G401 (cell line): ENCODE results near the gene SND1. TPM values are rescaled to one million over a fixed set of nuclear protein-coding genes. Genes with fewer than 3 reads are reported as not detected.

Experiments used
- DNase-seq: peaks from one replicate; pipeline ENCODE4 v3.0.0-alpha.2; 2015; ENCODE audit warnings: low spot score
- in situ Hi-C: cut with HindIII; loops from 2 replicates; pipeline ENCODE4 v1.10.0; 2016; ENCODE audit warnings: low sequenced_read_pairs, mixed read lengths
- total RNA-seq: library from RNA; depleted of rRNA; stranded (reverse); fragments of >200 nt; shearing (Covaris generic); gene quantifications from 2 replicates; pipeline ENCODE4 v1.2.3, GENCODE V29; 2014

SND1 gene
- total RNA-seq, 1 experiment from 2014 or later, result 98.0 TPM

DNA sequence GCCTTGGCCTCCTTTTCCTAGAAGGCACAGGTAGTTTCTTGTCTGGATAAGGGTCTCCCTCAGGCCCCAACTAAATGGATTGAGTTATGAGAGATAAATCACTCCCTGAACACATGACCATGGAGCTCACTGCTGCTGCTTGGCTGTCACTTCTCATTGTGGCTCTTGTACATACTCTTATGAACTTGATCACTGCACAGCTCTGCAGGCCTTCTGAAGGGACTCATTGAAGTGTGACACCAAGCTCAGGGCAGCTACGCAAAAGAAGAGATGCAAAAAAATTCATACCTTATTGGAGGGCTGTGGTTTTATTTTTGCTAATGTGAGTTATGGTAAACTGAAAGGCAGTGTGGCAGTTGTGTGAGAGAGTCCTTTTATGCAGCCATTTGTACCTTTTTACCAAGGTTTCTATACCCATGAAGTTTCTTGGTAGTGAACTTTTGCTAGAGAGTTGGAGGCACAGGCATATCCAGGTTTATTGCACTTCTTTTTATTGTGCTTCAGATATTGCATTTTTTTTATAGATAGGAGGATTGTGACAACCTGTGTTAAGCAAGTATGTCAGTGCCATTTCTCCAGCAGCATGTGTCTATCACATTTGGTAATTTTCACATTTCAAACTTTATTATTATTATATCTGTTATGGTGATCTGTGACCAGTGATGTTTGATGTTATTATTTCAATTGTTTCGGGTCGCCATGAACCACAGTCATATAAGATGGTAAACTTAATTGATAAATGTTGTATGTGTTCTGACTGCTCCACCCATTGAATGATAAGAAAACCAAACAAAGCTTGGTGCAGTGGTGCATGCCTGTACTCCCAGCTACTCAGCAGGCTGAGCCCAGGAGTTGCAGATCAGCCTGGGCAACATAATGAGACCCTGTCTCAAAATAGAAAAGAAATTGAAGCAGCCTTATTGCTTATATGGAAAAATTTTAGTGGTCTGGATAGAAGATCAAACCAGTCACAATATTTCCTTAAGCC, 278.6 kb downstream of the SND1 start:
- DNase-seq, result no peak
- in situ Hi-C loops, result no loop called here

GRCh38 chr7:127932076-127932475, 280.1 kb downstream of the SND1 start:
- DNase-seq, result no peak
- in situ Hi-C loops, result no loop called here

DNA sequence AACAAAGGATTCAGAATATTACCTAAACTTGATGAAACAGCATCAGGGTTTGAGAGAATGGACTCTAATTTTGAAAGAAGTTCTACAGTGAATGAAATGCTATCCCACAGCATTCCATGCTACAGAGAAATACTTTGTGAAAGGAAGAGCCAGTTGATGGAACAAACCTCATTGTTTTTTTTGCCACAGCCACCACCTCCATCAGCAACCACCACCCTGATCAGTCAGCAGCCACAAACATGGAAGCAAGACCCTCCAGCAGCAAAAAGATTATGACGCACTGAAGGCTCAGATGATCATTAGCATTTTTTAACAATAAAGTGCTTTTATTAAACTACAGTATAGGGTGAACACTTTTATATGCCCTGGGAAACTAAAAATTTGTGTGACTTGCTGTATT, 280.5 kb downstream of the SND1 start:
- in situ Hi-C loops, result no loop called here
- no peak for DNase-seq

- peak; percentile 28 for DNase-seq
- in situ Hi-C loops, result no loop called here
Observed at GRCh38 chr7:127933146-127933545, 281.2 kb downstream of the SND1 start.

- in situ Hi-C loops, result no loop called here
- DNase-seq, result no peak
Observed at GRCh38 chr7:127934711-127935110, 282.7 kb downstream of the SND1 start.

- in situ Hi-C loops, result no loop called here
- DNase-seq, result peak; percentile 96
Observed at GRCh38 chr7:127935847-127936376, 283.9 kb downstream of the SND1 start.

GRCh38 chr7:127937066-127937680, 285.2 kb downstream of the SND1 start:
- peak; percentile 80 for DNase-seq

DNA sequence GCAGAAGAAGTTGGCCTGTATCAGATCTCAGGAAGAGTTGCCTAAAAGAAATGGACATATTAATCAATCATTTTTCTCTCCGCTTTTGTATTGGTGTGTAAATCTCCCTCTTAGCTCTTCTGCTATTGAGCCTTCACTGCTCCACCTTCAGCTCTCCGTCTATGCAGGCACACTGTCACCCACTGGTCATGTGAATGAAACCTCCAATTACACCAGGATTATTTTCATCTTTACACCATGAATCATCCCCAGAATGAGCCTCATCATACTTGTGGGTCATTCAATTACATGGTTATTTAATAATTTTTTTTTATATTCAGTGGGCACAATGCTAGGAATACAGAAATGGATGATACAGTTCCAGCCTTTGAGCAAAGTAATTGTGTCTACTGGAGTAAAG, 286.6 kb downstream of the SND1 start:
- in situ Hi-C loops, result no loop called here
- peak; percentile 38 for DNase-seq

More at GRCh38 chr7:127937066-127937680, 285.2 kb downstream of the SND1 start:
- in situ Hi-C loops, result no loop called here

GRCh38 chr7:127940381-127941160, 288.6 kb downstream of the SND1 start:
- in situ Hi-C loops, result no loop called here
- DNase-seq, result no peak

DNA sequence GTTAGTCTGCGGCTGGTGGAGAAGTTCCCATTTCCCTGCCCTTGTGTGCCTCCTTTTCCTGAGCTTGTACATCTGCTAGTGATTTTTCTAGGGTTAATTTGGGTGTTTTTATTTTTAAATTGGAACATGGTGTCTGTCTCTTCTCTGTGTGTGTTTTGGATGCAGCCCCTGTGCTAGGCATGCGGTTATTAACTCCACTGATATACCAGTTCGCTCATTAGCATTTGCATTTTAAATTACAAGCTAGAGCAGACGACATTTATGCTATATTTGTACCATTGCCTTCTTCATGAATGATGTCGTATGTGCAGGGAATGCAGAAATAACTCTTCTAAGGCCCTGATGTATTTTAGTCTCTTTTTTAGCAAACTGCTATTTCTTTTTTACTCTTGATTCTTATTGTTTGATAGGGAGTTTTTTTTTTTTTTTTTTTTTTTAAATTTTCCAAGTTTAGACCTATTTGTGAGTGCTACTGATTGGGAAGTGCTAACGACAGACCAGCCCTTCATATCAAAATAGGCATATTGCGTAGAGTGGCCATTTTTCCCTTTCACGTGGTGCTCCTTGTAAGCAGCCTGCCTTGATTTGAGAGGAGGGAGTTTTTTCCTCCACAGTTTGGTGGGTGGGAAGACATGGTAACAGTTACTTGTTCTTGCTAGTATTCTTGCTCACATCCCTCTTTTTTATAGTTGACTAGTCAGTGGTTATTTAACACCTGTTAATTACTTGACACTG, 289.6 kb downstream of the SND1 start:
- in situ Hi-C loops, result no loop called here
- DNase-seq, result peak; percentile 34

GRCh38 chr7:127943541-127944521, 291.8 kb downstream of the SND1 start:
- peak; percentile 78 for DNase-seq
- in situ Hi-C loops, result no loop called here

GRCh38 chr7:127946111-127946510, 294.1 kb downstream of the SND1 start:
- in situ Hi-C loops, result no loop called here
- DNase-seq, result no peak

DNA sequence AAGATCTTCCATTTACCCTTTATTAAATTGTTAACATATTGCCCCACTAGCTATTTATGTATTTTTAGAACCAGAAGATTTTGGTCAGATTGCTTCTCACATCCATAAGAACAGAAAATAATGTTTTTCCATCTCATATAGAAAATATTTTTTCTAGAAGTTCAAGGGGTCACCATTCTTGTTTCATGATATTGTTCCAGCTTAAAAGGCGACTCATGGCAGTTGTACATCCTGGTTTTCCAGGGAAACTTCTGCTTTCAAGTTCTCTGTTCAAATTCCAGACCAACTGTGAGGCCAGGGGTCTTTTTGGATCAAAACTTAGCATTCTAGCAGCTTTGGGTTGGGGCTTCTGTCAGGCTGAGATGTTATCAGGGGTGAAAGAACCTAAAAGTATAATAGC, 294.9 kb downstream of the SND1 start:
- in situ Hi-C loops, result no loop called here
- DNase-seq, result no peak

DNA sequence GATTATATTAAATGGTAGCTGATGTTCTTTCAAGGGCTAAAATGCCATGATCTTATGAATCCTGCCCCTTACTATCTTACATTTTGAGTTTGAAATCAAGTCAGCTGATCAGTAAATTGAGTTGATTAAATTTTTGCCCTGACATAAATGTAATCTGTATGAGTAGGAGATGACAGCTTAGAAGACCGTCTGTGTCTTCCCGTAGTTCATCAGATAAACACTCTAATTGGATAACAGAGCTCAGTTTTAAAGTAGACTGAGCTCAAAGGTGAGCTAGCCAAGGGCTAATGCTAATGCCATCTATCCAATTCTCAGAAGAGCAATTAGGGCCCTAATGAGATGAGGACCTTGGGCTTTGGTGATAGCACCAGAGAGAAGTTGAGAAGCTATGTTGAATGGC, 296.3 kb downstream of the SND1 start:
- DNase-seq, result no peak
- in situ Hi-C loops, result no loop called here

DNA sequence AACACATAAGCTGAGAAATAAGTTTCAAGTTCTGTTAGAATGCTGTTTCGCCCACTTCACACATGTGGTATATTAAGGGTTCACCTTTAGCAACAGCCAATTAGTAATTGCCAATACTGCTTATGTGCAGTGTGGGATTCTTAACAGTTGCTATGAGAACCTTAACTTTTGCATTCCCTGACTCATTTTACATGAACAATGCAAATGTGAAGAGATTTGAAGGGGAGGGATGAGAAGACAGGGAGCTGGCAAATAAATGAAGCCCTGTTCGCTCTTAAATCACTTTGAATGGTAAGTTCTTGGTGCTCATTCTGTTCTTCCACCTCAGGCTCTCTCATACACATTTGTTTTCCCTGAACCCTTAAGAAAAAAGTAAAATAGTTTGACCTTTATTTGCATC, 296.9 kb downstream of the SND1 start:
- no peak for DNase-seq
- in situ Hi-C loops, result no loop called here

DNA sequence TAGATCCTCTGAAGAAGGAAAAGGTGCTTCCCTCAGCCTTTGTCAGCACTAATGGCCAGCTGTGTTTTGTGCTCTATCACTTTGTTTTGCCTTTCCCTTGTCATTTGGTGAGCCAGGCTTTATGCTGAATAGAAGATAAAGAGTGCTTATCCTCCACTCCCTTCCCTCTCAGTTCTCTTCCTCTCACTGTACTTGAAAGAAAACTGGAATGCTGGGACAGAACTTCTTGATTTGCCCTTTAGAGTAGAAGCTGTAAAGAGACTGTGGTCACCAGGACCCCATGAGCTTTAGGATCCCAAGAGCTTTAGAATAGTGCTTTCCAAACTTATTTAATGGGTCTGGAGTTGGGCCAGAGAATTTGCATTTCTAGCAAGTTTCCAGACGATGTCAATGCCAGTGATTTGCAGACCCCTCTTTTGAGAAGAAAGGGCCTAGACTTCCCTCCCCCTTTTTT, 297.8 kb downstream of the SND1 start:
- DNase-seq, result no peak
- in situ Hi-C loops, result no loop called here

GRCh38 chr7:127950233-127950935, 298.4 kb downstream of the SND1 start:
- in situ Hi-C loops, result no loop called here

More at GRCh38 chr7:127950233-127950935, 298.4 kb downstream of the SND1 start:
- no peak for DNase-seq
